ENCODE data around the gene MPST. TPM values are rescaled to one million over a fixed set of nuclear protein-coding genes. Genes with fewer than 3 reads are reported as not detected.

Gene MPST
- total RNA-seq, 1 experiment from 2014 or later: 31.4 TPM

DNA sequence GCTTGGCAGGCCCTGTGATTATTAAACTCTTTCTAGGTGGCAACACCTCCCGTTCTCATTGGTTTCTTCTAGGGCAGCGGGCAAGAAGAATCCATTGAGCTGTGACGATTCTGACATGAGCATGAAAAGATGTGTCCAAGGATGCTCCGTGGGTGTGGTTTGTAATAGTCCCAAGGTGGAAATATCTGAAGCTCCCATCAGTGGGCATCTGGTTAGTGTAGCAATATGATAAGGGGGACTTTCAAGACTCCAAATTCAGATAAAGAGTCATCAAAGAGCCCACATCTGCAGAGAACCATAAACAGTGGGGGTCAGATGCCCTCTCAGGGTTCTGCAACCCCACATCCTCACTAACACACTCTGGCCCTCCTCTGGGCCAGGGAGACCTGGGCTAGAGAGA, 42.9 kb upstream of the MPST start:
- no peak for DNase-seq (ENCODE audit: low read depth, low spot score)
- POLR2A ChIA-PET: no interaction called here
- H3K4me1 ChIP-seq (ENCODE audit: control insufficient read depth, insufficient read depth, low read length): no peaks in the 10 kb centered on the region
- H3K9me3 ChIP-seq (ENCODE audit: control insufficient read depth, insufficient read depth, low read depth, low read length): no peaks in the 10 kb centered on the region
- H3K27me3 ChIP-seq (ENCODE audit: control insufficient read depth, insufficient read depth, low read length): no peaks in the 10 kb centered on the region
- H3K27ac ChIP-seq (ENCODE audit: low read length): no peak overlapping the region
- intact Hi-C loops (cut with micrococcal nuclease; ENCODE audit: unreplicated experiment) (loop anchor here (5.0 kb wide), 2 partner anchors 124 to 194 kb away; no protein-coding TSS in a partner anchor), in situ Hi-C loops (cut with HindIII; ENCODE audit: low pct_unique_long_range_greater_than_20kb, low sequenced_read_pairs) (no loop called here)
- no peaks in the 10 kb centered on the region for H3K36me3 ChIP-seq (ENCODE audit: control insufficient read depth, insufficient read depth, low read length)
- no peak for TF ChIP-seq TCF7L2 (IDR thresholded peaks at IDR 0.05; ENCODE audit: low read depth, low read length)
- TF ChIP-seq, protein P1, sequence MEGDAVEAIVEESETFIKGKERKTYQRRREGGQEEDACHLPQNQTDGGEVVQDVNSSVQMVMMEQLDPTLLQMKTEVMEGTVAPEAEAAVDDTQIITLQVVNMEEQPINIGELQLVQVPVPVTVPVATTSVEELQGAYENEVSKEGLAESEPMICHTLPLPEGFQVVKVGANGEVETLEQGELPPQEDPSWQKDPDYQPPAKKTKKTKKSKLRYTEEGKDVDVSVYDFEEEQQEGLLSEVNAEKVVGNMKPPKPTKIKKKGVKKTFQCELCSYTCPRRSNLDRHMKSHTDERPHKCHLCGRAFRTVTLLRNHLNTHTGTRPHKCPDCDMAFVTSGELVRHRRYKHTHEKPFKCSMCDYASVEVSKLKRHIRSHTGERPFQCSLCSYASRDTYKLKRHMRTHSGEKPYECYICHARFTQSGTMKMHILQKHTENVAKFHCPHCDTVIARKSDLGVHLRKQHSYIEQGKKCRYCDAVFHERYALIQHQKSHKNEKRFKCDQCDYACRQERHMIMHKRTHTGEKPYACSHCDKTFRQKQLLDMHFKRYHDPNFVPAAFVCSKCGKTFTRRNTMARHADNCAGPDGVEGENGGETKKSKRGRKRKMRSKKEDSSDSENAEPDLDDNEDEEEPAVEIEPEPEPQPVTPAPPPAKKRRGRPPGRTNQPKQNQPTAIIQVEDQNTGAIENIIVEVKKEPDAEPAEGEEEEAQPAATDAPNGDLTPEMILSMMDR (IDR thresholded peaks at IDR 0.05): no peak
- no peak for TF ChIP-seq SIN3A (IDR thresholded peaks at IDR 0.05; ENCODE audit: borderline replicate concordance, insufficient read depth, low read depth, low read length)
- no peak for TF ChIP-seq POLR2AphosphoS5 (IDR thresholded peaks at IDR 0.05; ENCODE audit: low read depth, low read length)
- TF ChIP-seq, protein P2, sequence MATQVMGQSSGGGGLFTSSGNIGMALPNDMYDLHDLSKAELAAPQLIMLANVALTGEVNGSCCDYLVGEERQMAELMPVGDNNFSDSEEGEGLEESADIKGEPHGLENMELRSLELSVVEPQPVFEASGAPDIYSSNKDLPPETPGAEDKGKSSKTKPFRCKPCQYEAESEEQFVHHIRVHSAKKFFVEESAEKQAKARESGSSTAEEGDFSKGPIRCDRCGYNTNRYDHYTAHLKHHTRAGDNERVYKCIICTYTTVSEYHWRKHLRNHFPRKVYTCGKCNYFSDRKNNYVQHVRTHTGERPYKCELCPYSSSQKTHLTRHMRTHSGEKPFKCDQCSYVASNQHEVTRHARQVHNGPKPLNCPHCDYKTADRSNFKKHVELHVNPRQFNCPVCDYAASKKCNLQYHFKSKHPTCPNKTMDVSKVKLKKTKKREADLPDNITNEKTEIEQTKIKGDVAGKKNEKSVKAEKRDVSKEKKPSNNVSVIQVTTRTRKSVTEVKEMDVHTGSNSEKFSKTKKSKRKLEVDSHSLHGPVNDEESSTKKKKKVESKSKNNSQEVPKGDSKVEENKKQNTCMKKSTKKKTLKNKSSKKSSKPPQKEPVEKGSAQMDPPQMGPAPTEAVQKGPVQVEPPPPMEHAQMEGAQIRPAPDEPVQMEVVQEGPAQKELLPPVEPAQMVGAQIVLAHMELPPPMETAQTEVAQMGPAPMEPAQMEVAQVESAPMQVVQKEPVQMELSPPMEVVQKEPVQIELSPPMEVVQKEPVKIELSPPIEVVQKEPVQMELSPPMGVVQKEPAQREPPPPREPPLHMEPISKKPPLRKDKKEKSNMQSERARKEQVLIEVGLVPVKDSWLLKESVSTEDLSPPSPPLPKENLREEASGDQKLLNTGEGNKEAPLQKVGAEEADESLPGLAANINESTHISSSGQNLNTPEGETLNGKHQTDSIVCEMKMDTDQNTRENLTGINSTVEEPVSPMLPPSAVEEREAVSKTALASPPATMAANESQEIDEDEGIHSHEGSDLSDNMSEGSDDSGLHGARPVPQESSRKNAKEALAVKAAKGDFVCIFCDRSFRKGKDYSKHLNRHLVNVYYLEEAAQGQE (IDR thresholded peaks at IDR 0.05; ENCODE audit: insufficient read depth in 1 of 2, low read depth in 2 of 2, low read length in 1 of 2): no peak
- H3K4me3 ChIP-seq (ENCODE audit: low read depth in 2 of 2, low read length in 2 of 2): no peak overlapping the region
- CTCF ChIA-PET: interaction anchor here (0.7 kb wide), 1 partner anchor 20 kb away, joined by 6 read pairs; no protein-coding TSS in a partner anchor
- no TSS peak for BruUV-seq (replicated peaks)
- no peak for ATAC-seq

DNA sequence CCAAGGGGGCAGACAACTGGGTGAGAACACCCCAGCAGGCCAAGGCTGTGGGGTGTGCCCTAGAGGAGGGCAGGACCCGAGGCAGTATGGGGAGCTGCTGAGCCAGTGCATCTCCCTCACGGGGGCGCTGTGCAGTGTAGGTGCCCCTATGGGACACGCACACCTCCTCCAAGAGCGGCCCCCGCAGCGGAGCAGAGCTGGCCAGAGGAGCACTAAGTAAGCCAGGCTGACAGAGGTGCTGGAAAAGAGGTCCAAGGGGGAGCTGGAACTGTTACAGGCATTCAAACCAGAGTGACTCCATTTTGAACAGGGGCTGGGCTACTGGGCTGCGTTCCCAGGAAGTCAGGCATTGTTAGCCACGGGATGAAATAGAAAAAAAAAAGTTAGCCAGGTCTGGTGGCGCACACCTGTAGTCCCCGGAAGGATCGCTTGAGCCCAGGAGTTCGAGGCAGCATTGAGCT, 42.1 kb upstream of the MPST start:
- no peak for TF ChIP-seq SIN3A (IDR thresholded peaks at IDR 0.05; ENCODE audit: borderline replicate concordance, insufficient read depth, low read depth, low read length)
- TF ChIP-seq TCF7L2 (IDR thresholded peaks at IDR 0.05; ENCODE audit: low read depth, low read length): no peak
- no peak for TF ChIP-seq POLR2AphosphoS5 (IDR thresholded peaks at IDR 0.05; ENCODE audit: low read depth, low read length)
- TF ChIP-seq, protein P2 (IDR thresholded peaks at IDR 0.05; ENCODE audit: insufficient read depth in 1 of 2, low read depth in 2 of 2, low read length in 1 of 2): no peak
- TF ChIP-seq, protein P1 (IDR thresholded peaks at IDR 0.05): no peak
- no peaks in the 10 kb centered on the region for H3K9me3 ChIP-seq (ENCODE audit: control insufficient read depth, insufficient read depth, low read depth, low read length)
- H3K4me1 ChIP-seq (ENCODE audit: control insufficient read depth, insufficient read depth, low read length): no peaks in the 10 kb centered on the region
- H3K4me3 ChIP-seq (ENCODE audit: low read depth in 2 of 2, low read length in 2 of 2): peak overlapping the region; percentile 34 to 57
- H3K36me3 ChIP-seq (ENCODE audit: control insufficient read depth, insufficient read depth, low read length): no peaks in the 10 kb centered on the region
- H3K27me3 ChIP-seq (ENCODE audit: control insufficient read depth, insufficient read depth, low read length): no peaks in the 10 kb centered on the region
- peak overlapping the region; percentile 1; the same call in 1 of the 2 replicates for H3K27ac ChIP-seq (ENCODE audit: low read length)
- peak; percentile 80 for ATAC-seq
- ChIA-PET POLR2A (no interaction called here), CTCF (interaction anchor here (0.6 to 1.7 kb wide), 7 partner anchors 9 to 141 kb away, joined by 3 to 8 read pairs (median 4); partner anchors contain the start of genes KCTD17 and NCF4)
- intact Hi-C loops (cut with micrococcal nuclease; ENCODE audit: unreplicated experiment) (loop anchor here (5.0 kb wide), 2 partner anchors 125 to 195 kb away; no protein-coding TSS in a partner anchor), in situ Hi-C loops (cut with HindIII; ENCODE audit: low pct_unique_long_range_greater_than_20kb, low sequenced_read_pairs) (no loop called here)
- DNase-seq (ENCODE audit: low read depth, low spot score): peak; percentile 7
- no TSS peak for BruUV-seq (replicated peaks)

Measured in Panc1 (cell line).